Measurements from ENCODE around the gene GP1BB. TPM values are rescaled to one million over a fixed set of nuclear protein-coding genes. Genes with fewer than 3 reads are reported as not detected.

GP1BB gene
- total and polyA plus RNA-seq, 11 donors, result 1.4 to 52.2 (median 10.7) TPM; not detected in 3

GRCh38 chr22:19679522-19680101 lies 43.7 kb upstream of the GP1BB start:
- ATAC-seq, result peak in 3 of 4 donors; percentile 71 to 80 (median 74)
- peaks cover 0 to 16% (median 3%) of the 10 kb centered on the region in 9 donors for H3K27me3 ChIP-seq
- no peaks in the 10 kb centered on the region for H3K36me3 ChIP-seq
- no peak overlapping the region for H3K4me3 ChIP-seq
- peaks cover 0 to 5% (median 0%) of the 10 kb centered on the region in 12 donors for H3K4me1 ChIP-seq
- DNase-seq, result peak in 4 of 5 donors; percentile 44 to 84 (median 53)
- TF ChIP-seq CTCF (IDR thresholded peaks at IDR 0.05) (peak; percentile 67 to 94 (median 84)), POLR2A (IDR thresholded peaks at IDR 0.05) (no peak)
- no peak overlapping the region for H3K27ac ChIP-seq
- 29 to 65% (median 45%) methylated on average over 5 to 14 of the region's 14 CpGs for WGBS, 4 donors
- H3K9me3 ChIP-seq, result no peaks in the 10 kb centered on the region
- intact Hi-C loops (cut with DNase I), result loop anchor here in 8 of 10 donors (2.0 to 5.0 kb wide), 3 partner anchors 37 to 39 kb away; no protein-coding TSS in a partner anchor

GRCh38 chr22:19680287-19680881 lies 43.0 kb upstream of the GP1BB start:
- H3K27ac ChIP-seq, result no peak overlapping the region
- no peak overlapping the region for H3K4me3 ChIP-seq
- 87 to 93% (median 89%) methylated on average over 16 of the region's 16 CpGs for WGBS, 4 donors
- no peak for ATAC-seq
- H3K4me1 ChIP-seq, result peaks cover 0 to 5% (median 0%) of the 10 kb centered on the region in 12 donors
- TF ChIP-seq CTCF (IDR thresholded peaks at IDR 0.05), result no peak
- TF ChIP-seq POLR2A (IDR thresholded peaks at IDR 0.05), result no peak
- H3K27me3 ChIP-seq, result peaks cover 0 to 16% (median 3%) of the 10 kb centered on the region in 9 donors
- intact Hi-C loops (cut with DNase I), result loop anchor here in 3 of 10 donors (2.0 to 5.0 kb wide), 2 partner anchors 36 to 37 kb away; no protein-coding TSS in a partner anchor
- no peaks in the 10 kb centered on the region for H3K9me3 ChIP-seq
- DNase-seq, result no peak
- H3K36me3 ChIP-seq, result no peaks in the 10 kb centered on the region

- TF ChIP-seq POLR2A (IDR thresholded peaks at IDR 0.05), result no peak
- TF ChIP-seq CTCF (IDR thresholded peaks at IDR 0.05), result no peak
- peaks cover 0 to 5% (median 0%) of the 10 kb centered on the region in 12 donors for H3K4me1 ChIP-seq
- no peak overlapping the region for H3K27ac ChIP-seq
- ATAC-seq, result no peak
- peaks cover 0 to 16% (median 3%) of the 10 kb centered on the region in 9 donors for H3K27me3 ChIP-seq
- intact Hi-C loops (cut with DNase I), result loop anchor here in 3 of 10 donors (2.0 to 5.0 kb wide), 2 partner anchors 36 kb away; no protein-coding TSS in a partner anchor
- DNase-seq, result no peak
- H3K36me3 ChIP-seq, result no peaks in the 10 kb centered on the region
- H3K4me3 ChIP-seq, result no peak overlapping the region
- no peaks in the 10 kb centered on the region for H3K9me3 ChIP-seq
- 85 to 91% (median 89%) methylated on average over 11 of the region's 11 CpGs for WGBS, 4 donors
These were observed 42.2 kb upstream of the GP1BB start for GRCh38 chr22:19680911-19681862.
